GM12874 (cell line): ENCODE data around the gene ZNG1A.

Source experiments
- CTCF ChIP-seq: IDR thresholded peaks from 2 replicates; pipeline ENCODE4 v1.5.1; 2011; ENCODE audit warnings: low read depth, mild to moderate bottlenecking, control low read depth, low read length, moderate library complexity; ENCODE audit not compliant: insufficient read depth

ZNG1A gene

DNA sequence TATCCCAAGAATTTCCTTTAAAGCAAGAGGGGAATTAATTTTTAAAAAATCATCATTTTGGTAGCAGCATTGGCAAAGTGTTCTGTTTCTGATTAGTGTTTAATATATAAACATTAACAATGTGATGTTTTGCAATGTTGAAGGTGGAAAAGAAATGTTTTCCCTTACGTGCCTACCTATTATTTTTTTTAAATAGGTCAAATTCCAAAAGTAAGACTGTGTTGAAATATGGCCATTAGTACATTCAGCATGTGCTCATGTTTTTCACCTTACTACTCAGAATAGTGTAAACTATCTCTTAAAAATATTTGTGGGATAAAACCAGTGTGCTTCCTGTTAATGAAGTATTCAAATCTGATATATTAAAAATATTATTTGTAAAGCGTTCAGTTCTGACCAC, 39.1 kb upstream of the ZNG1A start:
- TF ChIP-seq CTCF: no peak

- TF ChIP-seq CTCF: no peak
Observed at GRCh38 chr9:216866-217265, 38.0 kb upstream of the ZNG1A start.

DNA sequence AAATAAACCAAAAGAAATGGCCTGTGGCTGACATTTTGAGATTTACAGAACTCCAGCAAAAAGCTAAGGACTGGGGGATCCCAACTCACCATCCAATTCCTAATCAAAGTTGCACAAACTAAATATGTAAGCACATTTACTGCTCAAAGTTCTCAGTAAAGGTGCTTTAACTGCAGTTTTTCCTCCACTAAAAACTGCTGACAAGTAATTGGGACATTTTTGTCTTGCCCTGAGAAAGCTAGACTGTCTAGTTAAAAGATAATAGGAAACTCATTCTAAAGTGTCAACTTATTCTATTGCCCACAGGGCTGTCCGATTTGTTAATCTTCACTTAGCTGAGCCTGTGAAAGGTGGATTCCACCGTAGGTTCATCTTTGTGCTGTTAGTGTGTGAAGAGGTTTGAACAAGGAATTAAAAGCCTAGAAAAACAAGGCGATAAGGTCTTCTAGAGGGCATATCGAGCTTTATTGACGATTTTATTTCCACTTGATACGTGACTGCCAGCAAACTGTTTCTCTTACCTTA, 36.8 kb upstream of the ZNG1A start:
- no peak for TF ChIP-seq CTCF

DNA sequence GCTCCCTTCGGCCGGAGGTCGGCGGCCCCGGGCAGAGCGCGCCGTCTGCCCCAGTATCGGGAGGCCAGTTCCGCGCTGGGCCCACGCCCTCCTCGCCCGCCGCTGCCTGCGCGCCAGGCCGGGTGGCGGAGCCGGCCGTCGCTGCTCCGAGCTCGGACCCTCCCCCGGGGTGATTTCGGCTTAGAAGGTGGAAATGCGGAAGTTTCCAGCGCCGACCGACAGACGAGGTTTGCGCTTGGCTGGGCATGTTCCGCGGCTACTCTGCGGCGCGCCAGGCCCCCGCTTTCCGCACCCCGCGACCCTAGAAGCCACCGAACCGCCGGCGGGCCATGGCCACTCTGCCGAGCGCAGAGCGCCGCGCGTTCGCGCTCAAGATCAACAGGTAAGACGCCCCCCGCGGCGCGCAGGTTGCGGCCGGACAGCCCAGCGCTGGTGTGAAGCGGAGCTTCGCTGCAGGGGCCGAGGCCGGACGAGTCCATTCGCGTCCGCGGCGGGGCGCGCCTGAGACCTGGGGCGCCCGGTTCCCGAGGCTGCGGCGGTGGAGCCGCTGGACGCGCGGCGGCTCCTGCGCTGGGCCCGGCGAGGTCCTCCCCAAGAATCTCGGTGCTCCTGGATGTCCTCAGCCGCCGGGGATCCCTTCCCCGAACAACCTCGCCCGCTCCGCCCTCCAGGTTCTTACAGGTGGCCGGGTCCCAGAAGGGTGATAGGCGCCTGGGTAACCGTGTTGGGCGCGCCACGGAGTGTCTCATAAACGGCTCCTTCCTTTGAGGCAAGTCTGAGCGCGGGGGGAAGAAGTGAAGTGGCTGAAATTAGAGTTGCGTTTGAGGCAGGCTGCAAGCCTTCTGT, 36.0 kb upstream of the ZNG1A start, which contains the start of gene DOCK8:
TSS of gene DOCK8 (plus strand) at position 218 of the 846 bp plus-strand sequence. CDS start at position 330, 112 bp downstream.
- TF ChIP-seq CTCF: peak; percentile 78

DNA sequence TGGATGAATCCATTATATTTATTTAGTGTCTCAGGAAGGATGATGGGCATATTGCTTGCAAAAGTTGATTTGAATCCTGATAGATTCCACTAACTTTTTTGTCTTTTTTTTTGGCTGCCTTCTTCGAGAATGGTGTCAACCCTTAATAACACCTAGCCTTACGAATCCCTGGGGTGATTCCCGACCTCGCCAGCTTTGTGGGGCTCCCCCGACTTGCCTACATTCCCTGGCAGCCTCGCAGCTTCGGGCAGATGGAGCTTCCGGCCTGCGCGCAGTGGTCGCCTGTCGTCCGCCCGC, 35.4 kb upstream of the ZNG1A start:
- TF ChIP-seq CTCF: no peak

- TF ChIP-seq CTCF: no peak
Observed at GRCh38 chr9:212297-212696, 33.4 kb upstream of the ZNG1A start.

- TF ChIP-seq CTCF: no peak
Observed at GRCh38 chr9:211557-211956, 32.7 kb upstream of the ZNG1A start.
